D721Med (cell line): Measurements from ENCODE around the gene LRRC56.

ENCODE experiments used
- DNase-seq: peaks from one replicate; pipeline ENCODE4 v3.0.0; 2011; ENCODE audit warnings: low spot score; ENCODE audit not compliant: insufficient read length
- FAIRE-seq: peaks from 2 replicates; lab custom pipeline; 2011; peaks lifted over from hg19 to GRCh38; lab: Jason Lieb, UNC
- CTCF ChIP-seq: IDR thresholded peaks from 2 replicates; pipeline ENCODE4 v1.5.1; 2012; ENCODE audit warnings: mild to moderate bottlenecking, control low read depth; ENCODE audit not compliant: insufficient read depth; ENCODE audit errors: missing control alignments

LRRC56 gene

GRCh38 chr11:539971-540481 is 2.7 kb downstream of the LRRC56 start:
- TF ChIP-seq CTCF = no peak
- DNase-seq (no peak), FAIRE-seq (no peak)

GRCh38 chr11:540583-541432 is 3.5 kb downstream of the LRRC56 start:
- TF ChIP-seq CTCF = no peak
- no peak for FAIRE-seq

GRCh38 chr11:541433-541885 is 4.1 kb downstream of the LRRC56 start:
- no peak for TF ChIP-seq CTCF
- DNase-seq = no peak
- FAIRE-seq = no peak

More at GRCh38 chr11:540583-541432, 3.5 kb downstream of the LRRC56 start:
- no peak for DNase-seq

- FAIRE-seq (no peak), DNase-seq (no peak)
- no peak for TF ChIP-seq CTCF
Measured at GRCh38 chr11:544817-545166, 7.5 kb downstream of the LRRC56 start.

GRCh38 chr11:545171-545570 is 7.8 kb downstream of the LRRC56 start:
- FAIRE-seq (no peak), DNase-seq (no peak)
- TF ChIP-seq CTCF = no peak

- DNase-seq (no peak), FAIRE-seq (no peak)
- TF ChIP-seq CTCF = no peak
Measured at GRCh38 chr11:548700-549603, 11.6 kb downstream of the LRRC56 start.
